NT2/D1 (cell line): ENCODE data around the gene TBC1D10A.
A peak's percentile ranks its signal among the peaks of the same experiment; 100 is the strongest.

Experiments used
- DNase-seq: peaks from one replicate; pipeline ENCODE4 v3.0.0-alpha.2; 2011; ENCODE audit warnings: low read depth, low spot score
- H3K27me3 ChIP-seq: 2 replicates; pipeline ENCODE4 v1.6.0; 2011; ENCODE audit warnings: mild to moderate bottlenecking; ENCODE audit not compliant: insufficient read length, insufficient read depth
- H3K36me3 ChIP-seq: 2 replicates; pipeline ENCODE4 v1.6.1; 2011; ENCODE audit warnings: mild to moderate bottlenecking, low read length, mixed read lengths; ENCODE audit not compliant: insufficient read depth, insufficient read length
- H3K4me1 ChIP-seq: 2 replicates; pipeline ENCODE4 v1.5.1; 2011; ENCODE audit not compliant: insufficient read depth, insufficient read length
- H3K4me3 ChIP-seq: 2 replicates; pipeline ENCODE4 v1.5.1; 2011; ENCODE audit warnings: low read depth; ENCODE audit not compliant: insufficient read length
- H3K9ac ChIP-seq: 2 replicates; pipeline ENCODE4 v1.6.0; 2011; ENCODE audit warnings: low read depth; ENCODE audit not compliant: insufficient read length
- H3K9me3 ChIP-seq: 2 replicates; pipeline ENCODE4 v1.5.1; 2011; ENCODE audit warnings: mild to moderate bottlenecking, low read length; ENCODE audit not compliant: insufficient read depth
- SUZ12 ChIP-seq: IDR thresholded peaks from 2 replicates; pipeline ENCODE4 v1.6.1; 2011; ENCODE audit not compliant: insufficient read length, insufficient read depth; ENCODE audit errors: extremely low read depth
- YY1 ChIP-seq: IDR thresholded peaks from 2 replicates; pipeline ENCODE4 v1.6.1; 2011; ENCODE audit not compliant: insufficient read length, insufficient read depth
- ZNF274 ChIP-seq: IDR thresholded peaks from 2 replicates; pipeline ENCODE4 v1.6.1; 2011; ENCODE audit warnings: mild to moderate bottlenecking, low read depth, low read length

The TBC1D10A gene

DNA sequence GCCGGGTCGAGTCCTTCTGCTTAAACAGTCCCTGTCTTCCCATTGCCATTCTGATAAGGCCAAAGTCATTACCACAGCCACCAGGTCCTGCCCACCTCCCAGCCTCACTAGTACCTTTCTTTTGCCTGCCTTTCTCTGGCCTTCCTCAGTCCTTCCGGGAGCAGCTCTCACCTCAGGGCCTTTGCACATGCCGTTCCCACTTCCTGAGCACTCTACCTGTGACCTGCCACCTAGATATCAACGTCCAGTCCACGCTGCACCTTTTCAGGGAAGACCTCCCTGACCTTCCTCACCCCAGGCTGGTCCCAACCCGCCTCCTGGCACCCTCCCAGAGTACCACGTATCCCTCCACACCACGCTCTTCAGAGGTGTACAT lies 52.3 kb downstream of the TBC1D10A start:
- no peak for DNase-seq
- H3K9me3 ChIP-seq: no peaks in the 10 kb centered on the region
- H3K9ac ChIP-seq: no peak overlapping the region
- no peaks in the 10 kb centered on the region for H3K27me3 ChIP-seq
- peaks cover 11% of the 10 kb centered on the region for H3K4me1 ChIP-seq
- H3K36me3 ChIP-seq: no peaks in the 10 kb centered on the region
- H3K4me3 ChIP-seq: no peak overlapping the region
- TF ChIP-seq SUZ12 (no peak), YY1 (no peak), ZNF274 (no peak)

- DNase-seq: no peak
- Histone ChIP-seq H3K9me3 (no peaks in the 10 kb centered on the region), H3K27me3 (no peaks in the 10 kb centered on the region), H3K4me3 (no peak overlapping the region), H3K36me3 (no peaks in the 10 kb centered on the region), H3K9ac (peak overlapping the region; percentile 10), H3K4me1 (peaks cover 11% of the 10 kb centered on the region)
- TF ChIP-seq YY1: no peak
Observed at GRCh38 chr22:30273711-30274436, 52.9 kb downstream of the TBC1D10A start.

DNA sequence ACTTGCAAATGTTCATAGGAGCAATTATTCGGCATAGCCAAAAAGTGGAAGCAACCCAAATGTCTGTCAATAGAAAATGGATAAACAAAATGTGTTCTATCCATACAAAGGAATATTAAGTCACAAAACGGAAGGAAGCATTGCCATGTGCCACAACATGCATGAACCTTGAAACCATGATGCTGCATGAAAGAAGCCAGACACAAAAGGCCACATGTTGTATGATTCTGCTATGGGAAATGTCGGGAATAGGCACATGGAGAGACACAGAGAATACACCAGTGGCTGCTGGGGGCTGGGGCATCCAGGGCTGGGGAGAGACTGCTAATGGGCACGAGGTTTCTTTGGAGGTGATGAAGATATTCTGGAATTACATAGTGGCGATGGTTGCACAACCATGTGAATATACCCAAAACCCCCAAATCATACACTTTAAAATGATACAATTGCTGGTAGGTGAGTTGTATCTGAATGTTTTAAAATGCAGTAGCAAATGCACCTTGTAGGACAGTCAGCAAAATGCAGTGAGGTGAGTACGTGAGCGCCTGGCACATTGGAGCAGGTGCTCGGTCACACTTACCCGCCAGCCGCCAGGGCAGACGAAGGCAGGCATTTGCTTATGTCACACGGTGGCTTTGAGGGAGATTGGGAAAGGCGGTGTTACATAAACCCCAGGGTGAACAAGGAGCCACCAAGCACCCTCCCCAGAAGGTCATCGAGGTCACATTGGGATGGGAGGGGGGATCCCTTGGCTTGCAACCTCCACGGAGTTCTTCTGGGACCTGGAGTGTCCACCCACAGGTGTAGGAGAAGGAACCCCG lies 53.8 kb downstream of the TBC1D10A start:
- TF ChIP-seq ZNF274 (no peak), YY1 (no peak), SUZ12 (no peak)
- Histone ChIP-seq H3K4me1 (peaks cover 8% of the 10 kb centered on the region), H3K36me3 (no peaks in the 10 kb centered on the region), H3K4me3 (no peak overlapping the region), H3K9me3 (no peaks in the 10 kb centered on the region), H3K9ac (no peak overlapping the region), H3K27me3 (no peaks in the 10 kb centered on the region)
- DNase-seq: no peak

DNA sequence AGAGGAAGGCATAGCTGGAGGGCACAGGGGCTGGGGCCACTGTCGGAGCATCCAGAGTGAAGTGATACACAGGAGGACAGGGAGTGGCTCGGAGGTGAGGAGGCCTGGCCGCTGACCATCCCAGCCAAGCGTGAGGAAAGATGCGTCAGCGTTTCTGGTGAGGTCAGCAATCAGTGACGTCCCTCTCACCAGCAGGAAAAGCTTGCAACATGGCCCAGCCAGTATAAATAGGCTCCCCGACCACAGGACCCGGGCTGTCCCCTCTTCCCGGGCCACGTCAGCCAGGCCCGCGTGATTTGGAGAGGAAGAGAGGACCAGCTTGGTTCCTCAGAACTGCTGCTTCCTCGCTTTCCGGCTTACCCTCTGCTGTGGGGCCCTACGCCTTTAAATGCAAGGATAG lies 55.9 kb downstream of the TBC1D10A start:
- Histone ChIP-seq H3K9ac (no peak overlapping the region), H3K9me3 (no peaks in the 10 kb centered on the region), H3K36me3 (no peaks in the 10 kb centered on the region), H3K4me1 (peaks cover 9% of the 10 kb centered on the region), H3K4me3 (no peak overlapping the region), H3K27me3 (no peaks in the 10 kb centered on the region)
- TF ChIP-seq SUZ12 (no peak), YY1 (no peak), ZNF274 (no peak)
- no peak for DNase-seq

- no peaks in the 10 kb centered on the region for H3K9me3 ChIP-seq
- TF ChIP-seq YY1 (no peak), SUZ12 (no peak)
- no peak overlapping the region for H3K4me3 ChIP-seq
- H3K4me1 ChIP-seq: peaks cover 19% of the 10 kb centered on the region
- DNase-seq: no peak
- no peak overlapping the region for H3K9ac ChIP-seq
- H3K27me3 ChIP-seq: no peaks in the 10 kb centered on the region
- H3K36me3 ChIP-seq: no peaks in the 10 kb centered on the region
Observed at GRCh38 chr22:30268331-30268730, 58.4 kb downstream of the TBC1D10A start.

DNA sequence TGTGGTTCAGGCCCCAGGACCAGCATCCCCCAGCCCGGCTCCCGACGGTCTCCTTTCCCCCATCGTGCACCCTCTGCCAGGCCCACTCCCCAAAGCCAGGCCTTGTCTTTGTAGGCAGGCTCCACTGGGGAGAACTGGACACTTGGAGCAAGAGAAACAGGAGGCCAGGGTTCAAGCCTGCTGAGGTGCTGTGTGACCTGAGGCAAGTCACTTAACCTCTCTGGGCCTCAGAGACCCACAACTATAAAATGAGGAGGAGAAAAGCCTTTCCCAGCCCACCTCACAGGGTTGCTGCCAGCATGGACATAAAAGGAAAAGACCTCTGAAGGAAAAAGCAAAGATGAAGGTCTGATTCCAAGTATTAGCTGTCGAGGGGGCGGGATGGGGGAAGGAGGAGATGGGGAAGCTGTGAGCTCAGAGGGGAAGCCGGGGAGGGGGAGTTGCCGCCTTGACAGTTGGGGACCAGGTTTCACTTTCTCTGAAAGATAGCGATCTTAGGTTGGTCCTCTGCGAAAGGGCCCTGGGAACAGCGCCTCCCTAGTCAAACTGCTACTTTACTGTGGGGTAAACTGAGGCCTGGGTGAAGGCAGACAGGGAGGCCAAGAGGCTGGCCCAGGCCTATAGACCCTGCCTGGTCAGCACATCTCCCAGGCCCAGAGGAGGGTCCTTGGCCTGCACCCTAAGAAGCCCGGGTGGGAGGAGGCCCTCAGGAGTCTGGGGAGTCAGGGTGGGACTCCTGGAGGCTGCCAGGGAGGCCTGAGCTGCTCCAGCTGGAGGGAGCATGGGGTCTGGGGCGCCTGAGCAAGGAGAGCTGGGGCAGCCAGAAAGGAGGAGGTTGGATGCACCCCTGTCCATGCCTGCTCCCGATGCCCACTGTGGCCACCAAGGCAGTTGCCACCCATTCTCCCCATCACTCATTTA lies 59.1 kb downstream of the TBC1D10A start:
- no peak overlapping the region for H3K9ac ChIP-seq
- peaks cover 20% of the 10 kb centered on the region for H3K4me1 ChIP-seq
- H3K9me3 ChIP-seq: no peaks in the 10 kb centered on the region
- DNase-seq: no peak
- no peak overlapping the region for H3K4me3 ChIP-seq
- TF ChIP-seq YY1 (no peak), SUZ12 (no peak), ZNF274 (no peak)
- no peaks in the 10 kb centered on the region for H3K36me3 ChIP-seq
- no peaks in the 10 kb centered on the region for H3K27me3 ChIP-seq
